Activated CD8-positive, alpha-beta T cell treated with anti-CD3 and anti-CD28 coated beads for 36 hours (primary cell): Measurements from ENCODE around the gene PPP1R1A. TPM values are rescaled to one million over a fixed set of nuclear protein-coding genes. Genes with fewer than 3 reads are reported as not detected.

Experiments used
- ATAC-seq: fragments of 200-7000 bp; cut with Tn5 transposase; one replicate; pipeline ENCODE4 v1.10.0; 2021; ENCODE audit warnings: mild to moderate bottlenecking, moderate library complexity
- CTCF ChIA-PET: fragments of 350-600 bp; sonication (Branson Sonifier 250); formaldehyde crosslinking; loops from one replicate; lab custom pipeline; 2021; ENCODE audit warnings: antibody characterized with exemption; lab: Charles Lee
- POLR2A ChIA-PET: fragments of 350-600 bp; sonication (Branson Sonifier 250); formaldehyde crosslinking; loops from one replicate; lab custom pipeline; 2021; ENCODE audit warnings: antibody characterized with exemption; lab: Charles Lee
- DNase-seq: peaks from one replicate; pipeline ENCODE4 v3.0.0-alpha.2; 2020
- H3K27ac Mint-ChIP-seq: one replicate; pipeline ENCODE4 v1.8.0; 2021; ENCODE audit warnings: mild to moderate bottlenecking, mixed read lengths
- H3K27me3 Mint-ChIP-seq: one replicate; pipeline ENCODE4 v1.8.0; 2021; ENCODE audit warnings: mixed read lengths
- H3K36me3 Mint-ChIP-seq: one replicate; pipeline ENCODE4 v1.8.0; 2021; ENCODE audit warnings: low read depth, mixed read lengths
- H3K4me1 Mint-ChIP-seq: one replicate; pipeline ENCODE4 v1.8.0; 2021; ENCODE audit warnings: low read depth, mixed read lengths
- H3K4me3 Mint-ChIP-seq: one replicate; pipeline ENCODE4 v1.8.0; 2021; ENCODE audit warnings: mild to moderate bottlenecking, moderate library complexity, mixed read lengths
- H3K9me3 Mint-ChIP-seq: one replicate; pipeline ENCODE4 v1.8.0; 2021; ENCODE audit warnings: mixed read lengths
- CTCF ChIP-seq: fragments of 200-600 bp; IDR thresholded peaks from one replicate; pipeline ENCODE4 v1.8.0; 2022; ENCODE audit warnings: antibody characterized with exemption, mild to moderate bottlenecking
- intact Hi-C: fragments of 100-400 bp; cut with micrococcal nuclease; formaldehyde crosslinking; loops from one replicate; pipeline ENCODE4 v1.10.0; 2022
- total RNA-seq, 2 experiments: library from RNA; stranded (reverse); gene quantifications; one replicate each; pipeline ENCODE4 v1.2.3, GENCODE V29; 2021

Gene PPP1R1A
- total RNA-seq, 2 experiments from 2014 or later = not detected

DNA sequence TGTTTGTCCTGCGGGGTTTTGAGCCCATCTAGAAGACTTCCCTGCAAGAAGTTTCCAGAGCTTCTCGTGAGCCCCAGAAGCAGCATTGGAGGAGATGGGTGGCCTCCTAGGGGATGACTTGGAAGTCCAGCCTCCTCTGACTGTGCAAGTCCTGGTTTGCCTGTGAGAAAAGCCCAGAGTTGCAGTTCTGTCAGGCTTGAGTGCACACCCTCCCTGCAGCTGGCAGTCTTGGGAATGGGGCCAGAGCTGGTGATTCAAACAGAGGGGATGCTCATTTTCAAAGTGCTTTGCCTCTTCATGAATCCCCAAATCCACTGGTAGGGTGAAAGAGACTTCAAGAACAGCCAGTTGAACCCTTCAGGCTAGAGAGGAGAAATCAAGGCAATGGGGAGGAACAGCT, 3.9 kb upstream of the PPP1R1A start:
- intact Hi-C loops = no loop called here
- ATAC-seq (no peak), DNase-seq (no peak)
- no peak overlapping the region for H3K27ac Mint-ChIP-seq
- peaks cover 38% of the 10 kb centered on the region for H3K27me3 Mint-ChIP-seq
- ChIA-PET POLR2A (no interaction called here), CTCF (interaction anchor here (0.6 to 2.6 kb wide), 6 partner anchors 8 to 480 kb away, joined by 4 to 15 read pairs (median 5); no protein-coding TSS in a partner anchor)
- TF ChIP-seq CTCF = no peak
- H3K9me3 Mint-ChIP-seq = no peaks in the 10 kb centered on the region
- no peak overlapping the region for H3K4me3 Mint-ChIP-seq
- H3K4me1 Mint-ChIP-seq = peaks cover 5% of the 10 kb centered on the region
- no peaks in the 10 kb centered on the region for H3K36me3 Mint-ChIP-seq

DNA sequence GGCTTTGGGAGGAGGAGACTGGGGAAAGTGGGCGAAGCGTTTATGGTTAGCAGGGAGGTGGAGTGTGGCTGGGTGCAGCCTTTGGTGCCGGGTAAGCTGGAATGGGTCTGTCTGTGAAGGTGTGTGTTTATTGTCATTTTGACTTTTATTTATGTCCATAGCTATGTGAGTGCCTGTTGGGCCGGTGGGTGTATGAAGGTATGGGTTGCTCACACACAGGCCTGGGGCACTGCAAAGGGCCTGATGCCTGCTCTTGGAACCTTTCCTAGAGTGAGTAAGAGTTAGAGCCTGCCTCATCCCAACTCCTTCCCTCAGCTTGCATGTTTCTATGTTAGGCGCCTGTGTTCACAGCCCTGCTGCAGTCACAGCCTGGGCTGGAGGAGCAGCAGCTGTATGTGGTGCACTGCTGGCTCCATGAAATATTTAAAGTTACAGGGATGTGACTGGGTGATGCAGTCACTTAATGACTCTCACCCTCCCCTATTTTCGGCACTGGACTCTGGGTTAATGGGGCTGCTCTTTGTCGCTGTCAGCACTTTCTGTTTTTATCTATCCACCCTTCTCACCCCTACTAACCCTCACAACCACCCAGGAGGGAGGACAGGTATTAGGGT, 2.6 kb upstream of the PPP1R1A start:
- no peak for ATAC-seq
- CTCF ChIA-PET = interaction anchor here (1.0 to 2.6 kb wide), 4 partner anchors 11 to 14 kb away, joined by 3 to 12 read pairs (median 6); no protein-coding TSS in a partner anchor
- H3K27ac Mint-ChIP-seq = no peak overlapping the region

GRCh38 chr12:54589964-54590363, 1.5 kb upstream of the PPP1R1A start:
- H3K27ac Mint-ChIP-seq = no peak overlapping the region
- H3K9me3 Mint-ChIP-seq = no peaks in the 10 kb centered on the region
- intact Hi-C loops = no loop called here
- peaks cover 5% of the 10 kb centered on the region for H3K4me1 Mint-ChIP-seq
- TF ChIP-seq CTCF = no peak
- H3K36me3 Mint-ChIP-seq = no peaks in the 10 kb centered on the region
- no peak for ATAC-seq
- no peak for DNase-seq
- H3K27me3 Mint-ChIP-seq = peaks cover 51% of the 10 kb centered on the region
- ChIA-PET POLR2A (no interaction called here), CTCF (interaction anchor here (1.5 to 2.1 kb wide), 2 partner anchors 10 kb away, joined by 7 to 10 read pairs; no protein-coding TSS in a partner anchor)
- H3K4me3 Mint-ChIP-seq = no peak overlapping the region

More for the DNA sequence above, 2.6 kb upstream of the PPP1R1A start:
- DNase-seq = no peak
- Mint-ChIP-seq H3K9me3 (no peaks in the 10 kb centered on the region), H3K27me3 (peaks cover 43% of the 10 kb centered on the region), H3K4me3 (no peak overlapping the region), H3K4me1 (peaks cover 5% of the 10 kb centered on the region), H3K36me3 (no peaks in the 10 kb centered on the region)
- intact Hi-C loops = no loop called here
- TF ChIP-seq CTCF = no peak
- POLR2A ChIA-PET = no interaction called here

- Mint-ChIP-seq H3K9me3 (no peaks in the 10 kb centered on the region), H3K4me3 (peak overlapping the region; percentile 13), H3K4me1 (peaks cover 5% of the 10 kb centered on the region), H3K36me3 (no peaks in the 10 kb centered on the region), H3K27ac (no peak overlapping the region), H3K27me3 (peaks cover 56% of the 10 kb centered on the region)
- TF ChIP-seq CTCF = no peak
- intact Hi-C loops = no loop called here
- POLR2A ChIA-PET = no interaction called here
- ATAC-seq (no peak), DNase-seq (no peak)
- CTCF ChIA-PET = interaction anchor here (2.1 kb wide), 1 partner anchor 9 kb away, joined by 10 read pairs; no protein-coding TSS in a partner anchor
Measured at GRCh38 chr12:54588890-54589267, 420 bp upstream of the PPP1R1A start.

DNA sequence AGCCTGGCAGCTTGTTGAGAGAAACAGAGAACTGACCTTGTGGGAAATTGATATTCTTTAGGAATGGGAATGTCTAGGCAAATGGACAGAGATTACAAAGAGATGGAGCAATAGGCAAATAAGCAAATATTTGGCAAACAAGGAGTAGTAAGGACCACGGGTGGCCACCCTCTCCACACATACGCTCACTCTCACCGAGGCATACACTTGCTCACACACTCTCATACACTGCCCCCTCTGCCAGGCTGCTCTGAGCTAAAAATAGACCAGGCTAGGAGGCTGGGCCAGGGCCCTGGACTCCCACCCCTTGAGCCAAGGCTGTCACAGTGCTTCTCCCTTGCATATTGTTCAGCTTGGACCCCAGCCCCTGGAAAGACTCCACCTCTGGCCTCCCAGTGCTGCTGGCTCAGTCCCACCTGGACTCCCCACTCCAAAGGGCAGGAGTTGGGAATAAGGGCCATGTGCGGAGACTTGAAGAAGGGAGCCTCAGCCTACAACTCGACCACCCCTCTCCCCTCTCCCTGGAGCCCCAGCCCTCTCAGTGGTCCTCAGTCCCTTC, 1.1 kb downstream of the PPP1R1A start:
- Mint-ChIP-seq H3K4me3 (no peak overlapping the region), H3K36me3 (no peaks in the 10 kb centered on the region), H3K27ac (no peak overlapping the region), H3K4me1 (peaks cover 5% of the 10 kb centered on the region), H3K9me3 (no peaks in the 10 kb centered on the region), H3K27me3 (peaks cover 56% of the 10 kb centered on the region)
- no peak for TF ChIP-seq CTCF
- DNase-seq (no peak), ATAC-seq (no peak)
- intact Hi-C loops = no loop called here
- CTCF ChIA-PET = interaction anchor here (1.7 to 2.5 kb wide), 2 partner anchors 9 to 92 kb away, joined by 4 to 13 read pairs; no protein-coding TSS in a partner anchor
- POLR2A ChIA-PET = interaction anchor here (0.8 to 0.9 kb wide), 2 partner anchors 15 to 20 kb away, joined by 3 to 4 read pairs; no protein-coding TSS in a partner anchor
